Gastroesophageal sphincter (tissue), 4 donors: ENCODE measurements around the gene KLHL1. TPM values are rescaled to one million over a fixed set of nuclear protein-coding genes. Genes with fewer than 3 reads are reported as not detected.

Experiments used
- ATAC-seq: fragments of 150-250 bp; one replicate; pipeline ENCODE4 v1.9.1; 2016; ENCODE audit warnings: mild to moderate bottlenecking, moderate library complexity
- H3K27ac ChIP-seq, 4 donors: fragments of 200-600 bp; sonication (generic) in 3 of 4; 1 replicate in 3 of 4; 2 replicates in 1 of 4; pipeline ENCODE4 v1.5.1; 2016 to 2019
- H3K27me3 ChIP-seq: fragments of 200-600 bp; sonication (generic); one replicate; pipeline ENCODE4 v1.5.1; 2019
- H3K36me3 ChIP-seq, 2 donors: fragments of 200-600 bp; sonication (generic); one replicate each; pipeline ENCODE4 v1.5.1; 2019; ENCODE audit warnings: control low read depth in 1 of 2
- H3K4me1 ChIP-seq, 3 donors: fragments of 200-600 bp; sonication (generic); 1 replicate in 2 of 3; 2 replicates in 1 of 3; pipeline ENCODE4 v1.5.1; 2016 to 2019; ENCODE audit warnings: control low read depth in 2 of 3
- H3K4me3 ChIP-seq, 2 donors: fragments of 200-600 bp; sonication (generic); one replicate each; pipeline ENCODE4 v1.5.1; 2019; ENCODE audit warnings: mild to moderate bottlenecking in 1 of 2, moderate library complexity in 1 of 2
- H3K9me3 ChIP-seq, 3 donors: fragments of 200-600 bp; sonication (generic); one replicate each; pipeline ENCODE4 v1.5.1; 2017 to 2019; ENCODE audit warnings: control low read depth in 2 of 3
- EP300 ChIP-seq: sonication (generic); formaldehyde crosslinking; IDR thresholded peaks from one replicate; pipeline ENCODE4 v1.6.1; 2017; ENCODE audit warnings: antibody characterized with exemption, mild to moderate bottlenecking
- POLR2A ChIP-seq, 2 donors: fragments of 450-650 bp; IDR thresholded peaks; one replicate each; pipeline ENCODE4 v1.6.1; 2017; ENCODE audit warnings: antibody characterized with exemption in 2 of 2, mild to moderate bottlenecking in 2 of 2, moderate library complexity in 1 of 2
- POLR2AphosphoS5 ChIP-seq: sonication (generic); formaldehyde crosslinking; IDR thresholded peaks from one replicate; pipeline ENCODE4 v1.6.1; 2017; ENCODE audit warnings: antibody characterized with exemption
- WGBS, 2 donors: methylation state at CpG; one replicate each; pipeline ENCODE4 v1.1.5; 2018; ENCODE audit warnings: low coverage in 1 of 2; 5-methylcytosine and 5-hydroxymethylcytosine counted together
- total RNA-seq, 4 donors: library from RNA; depleted of rRNA; stranded (reverse); fragments of >200 nt; gene quantifications; one replicate each; pipeline ENCODE4 v1.1.0, GENCODE V29; 2016
- TF ChIP-seq, protein P1 (sequence below), 4 experiments: fragments of 200-600 bp in 2 of 4; fragments of 450-650 bp in 2 of 4; sonication (generic) in 1 of 4; IDR thresholded peaks; one replicate each; pipeline ENCODE4 v1.5.1; 2017 to 2019; ENCODE audit warnings: antibody characterized with exemption in 4 of 4, mild to moderate bottlenecking in 2 of 4, moderate library complexity in 2 of 4

The KLHL1 gene
- total RNA-seq, 4 donors from 2014 or later: 0.13 TPM; not detected in 3

DNA sequence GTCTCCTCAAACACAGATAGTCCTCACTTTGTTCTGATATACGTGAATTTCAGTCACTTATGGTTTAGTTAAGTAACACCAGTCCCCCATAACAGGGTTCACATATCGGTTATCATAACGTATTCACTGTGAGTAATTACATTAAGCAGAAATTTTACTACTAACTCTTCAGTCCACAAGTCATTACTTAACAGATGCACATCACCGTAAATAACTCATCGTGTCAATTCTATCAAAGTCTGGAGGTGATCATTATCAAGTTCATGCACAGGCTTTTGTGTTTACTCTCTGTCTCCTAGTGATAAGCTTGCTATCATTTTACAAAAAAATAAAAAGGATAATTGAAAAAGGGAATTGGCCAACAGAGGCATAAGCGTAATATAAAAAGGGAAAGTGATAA lies 288.1 kb downstream of the KLHL1 start:
- Histone ChIP-seq H3K27ac (no peak overlapping the region), H3K9me3 (no peaks in the 10 kb centered on the region), H3K36me3 (no peaks in the 10 kb centered on the region), H3K27me3 (no peaks in the 10 kb centered on the region), H3K4me1 (no peaks in the 10 kb centered on the region), H3K4me3 (no peak overlapping the region)
- 83 to 85% methylated on average over 5 to 6 of the region's 6 CpGs for WGBS, 2 donors
- no peak for TF ChIP-seq POLR2A (IDR thresholded peaks at IDR 0.05)
- TF ChIP-seq POLR2AphosphoS5: no peak
- TF ChIP-seq EP300: no peak
- TF ChIP-seq, protein P1, sequence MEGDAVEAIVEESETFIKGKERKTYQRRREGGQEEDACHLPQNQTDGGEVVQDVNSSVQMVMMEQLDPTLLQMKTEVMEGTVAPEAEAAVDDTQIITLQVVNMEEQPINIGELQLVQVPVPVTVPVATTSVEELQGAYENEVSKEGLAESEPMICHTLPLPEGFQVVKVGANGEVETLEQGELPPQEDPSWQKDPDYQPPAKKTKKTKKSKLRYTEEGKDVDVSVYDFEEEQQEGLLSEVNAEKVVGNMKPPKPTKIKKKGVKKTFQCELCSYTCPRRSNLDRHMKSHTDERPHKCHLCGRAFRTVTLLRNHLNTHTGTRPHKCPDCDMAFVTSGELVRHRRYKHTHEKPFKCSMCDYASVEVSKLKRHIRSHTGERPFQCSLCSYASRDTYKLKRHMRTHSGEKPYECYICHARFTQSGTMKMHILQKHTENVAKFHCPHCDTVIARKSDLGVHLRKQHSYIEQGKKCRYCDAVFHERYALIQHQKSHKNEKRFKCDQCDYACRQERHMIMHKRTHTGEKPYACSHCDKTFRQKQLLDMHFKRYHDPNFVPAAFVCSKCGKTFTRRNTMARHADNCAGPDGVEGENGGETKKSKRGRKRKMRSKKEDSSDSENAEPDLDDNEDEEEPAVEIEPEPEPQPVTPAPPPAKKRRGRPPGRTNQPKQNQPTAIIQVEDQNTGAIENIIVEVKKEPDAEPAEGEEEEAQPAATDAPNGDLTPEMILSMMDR (IDR thresholded peaks at IDR 0.05): no peak
- ATAC-seq: no peak

DNA sequence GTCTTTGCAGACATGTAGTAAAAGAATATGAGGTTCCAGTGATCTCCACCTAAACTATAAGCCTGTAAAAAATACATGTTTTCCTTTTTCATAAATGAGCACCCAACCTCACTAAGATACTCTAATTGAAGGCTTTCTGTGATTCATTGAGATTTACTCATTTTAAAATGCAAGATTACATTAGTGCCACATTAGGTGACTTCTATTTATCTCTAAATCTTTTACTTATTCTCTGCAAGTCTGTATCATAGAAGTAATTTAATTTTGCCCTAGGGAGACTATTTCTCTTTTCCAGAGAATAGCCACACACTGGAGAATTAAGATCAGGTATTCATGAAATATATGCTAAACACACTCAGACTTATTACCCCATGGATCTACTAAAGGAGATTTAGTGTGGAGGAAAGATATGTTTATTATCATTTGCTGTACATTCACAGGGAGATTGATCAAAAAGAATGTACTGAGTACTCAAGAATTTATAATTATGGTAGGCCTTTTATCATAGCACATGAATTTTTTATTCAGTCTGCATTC lies 290.9 kb downstream of the KLHL1 start:
- no peak for ATAC-seq
- Histone ChIP-seq H3K27me3 (no peaks in the 10 kb centered on the region), H3K4me3 (no peak overlapping the region)

DNA sequence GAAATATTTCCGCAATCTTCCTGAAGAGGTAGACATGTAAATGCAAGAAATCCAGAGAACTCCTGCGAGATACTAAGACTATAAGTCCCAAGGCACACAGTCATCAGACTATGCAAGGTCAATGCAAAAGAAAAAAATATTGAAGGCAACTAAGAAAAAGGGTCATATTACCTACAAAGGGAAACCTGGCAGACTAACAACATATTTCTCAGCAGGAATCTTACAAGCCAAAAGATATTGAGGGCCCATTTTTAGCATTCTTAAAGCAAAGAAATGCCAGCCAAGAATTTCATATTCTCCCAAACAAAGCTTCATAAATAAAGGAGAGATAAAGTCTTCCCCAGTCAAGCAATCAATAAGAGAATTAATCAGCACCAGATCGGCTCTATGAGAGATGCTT lies 299.1 kb downstream of the KLHL1 start:
- WGBS, 2 donors: 86 to 94% methylated on average over 3 of the region's 3 CpGs
- ATAC-seq: no peak
- Histone ChIP-seq H3K4me1 (no peaks in the 10 kb centered on the region), H3K27me3 (no peaks in the 10 kb centered on the region), H3K27ac (no peak overlapping the region), H3K9me3 (peaks cover 0 to 5% (median 0%) of the 10 kb centered on the region in 3 donors), H3K36me3 (no peaks in the 10 kb centered on the region), H3K4me3 (no peak overlapping the region)
- TF ChIP-seq POLR2AphosphoS5 (no peak), EP300 (no peak), POLR2A (IDR thresholded peaks at IDR 0.05) (no peak)
- TF ChIP-seq, protein P1 (IDR thresholded peaks at IDR 0.05): no peak

More for the DNA sequence above, 290.9 kb downstream of the KLHL1 start:
- peaks cover 0 to 5% (median 0%) of the 10 kb centered on the region in 3 donors for H3K9me3 ChIP-seq
- no peaks in the 10 kb centered on the region for H3K36me3 ChIP-seq
- no peak overlapping the region for H3K27ac ChIP-seq
- H3K4me1 ChIP-seq: no peaks in the 10 kb centered on the region
- no peak for TF ChIP-seq POLR2AphosphoS5
- TF ChIP-seq POLR2A (IDR thresholded peaks at IDR 0.05): no peak
- no peak for TF ChIP-seq EP300
- TF ChIP-seq, protein P1 (IDR thresholded peaks at IDR 0.05): no peak

DNA sequence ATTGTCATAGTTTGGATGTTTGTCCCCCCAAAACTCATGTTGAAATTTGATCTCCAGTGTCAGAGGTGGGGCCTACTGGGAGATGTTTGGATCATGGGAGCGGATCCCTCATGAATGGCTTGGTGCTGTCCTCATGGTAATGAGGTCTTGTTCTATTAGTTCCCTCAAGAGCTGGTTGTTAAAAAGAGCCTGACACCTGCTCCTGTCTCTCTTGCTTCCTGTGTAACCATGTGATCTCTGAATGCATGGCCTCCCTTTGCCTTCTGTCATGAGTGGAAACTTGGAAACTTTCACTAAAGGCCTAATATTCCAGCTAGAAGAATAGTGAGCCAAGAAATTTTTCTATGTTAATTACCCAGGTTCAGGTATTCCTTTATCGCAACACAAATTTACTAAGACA lies 312.0 kb downstream of the KLHL1 start:
- no peaks in the 10 kb centered on the region for H3K9me3 ChIP-seq
- TF ChIP-seq, protein P1 (IDR thresholded peaks at IDR 0.05): no peak
- TF ChIP-seq POLR2AphosphoS5: no peak
- TF ChIP-seq POLR2A (IDR thresholded peaks at IDR 0.05): no peak
- TF ChIP-seq EP300: no peak
- H3K4me3 ChIP-seq: no peak overlapping the region
- no peak overlapping the region for H3K27ac ChIP-seq
- ATAC-seq: no peak
- H3K36me3 ChIP-seq: no peaks in the 10 kb centered on the region
- H3K4me1 ChIP-seq: no peaks in the 10 kb centered on the region
- WGBS, 2 donors: 94 to 96% methylated on average over 2 of the region's 2 CpGs
- H3K27me3 ChIP-seq: no peaks in the 10 kb centered on the region

DNA sequence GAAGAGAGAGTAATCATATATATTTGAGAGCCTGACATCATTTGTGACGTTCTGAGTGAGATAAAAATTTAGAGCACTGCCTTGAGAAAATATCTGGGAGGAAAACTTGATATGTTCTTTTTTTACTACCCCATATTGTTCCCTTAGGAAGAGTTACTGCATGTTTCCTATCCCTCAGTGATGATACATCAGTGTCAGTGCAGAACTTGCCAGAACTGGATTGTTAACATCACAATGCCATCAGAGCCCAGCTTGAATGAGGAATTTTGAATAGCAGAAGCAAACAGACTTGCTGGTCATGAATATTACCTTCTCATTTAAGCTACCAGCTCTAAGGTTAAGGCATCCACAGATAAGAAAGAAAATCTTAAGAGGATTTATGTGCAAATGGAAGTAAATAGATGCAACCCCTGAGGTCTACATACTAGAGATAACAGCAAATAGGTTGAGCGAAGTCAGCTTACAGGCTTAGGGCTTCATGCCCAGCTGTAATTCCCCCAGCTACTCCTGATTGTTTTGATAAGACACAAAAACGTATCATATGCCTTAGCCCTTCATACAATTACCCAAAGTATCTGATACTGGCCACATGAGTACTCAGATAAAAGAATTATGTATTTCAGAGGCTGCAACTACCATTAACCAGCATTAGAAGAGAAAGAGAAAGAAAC lies 314.3 kb downstream of the KLHL1 start:
- 29 to 43% methylated on average over 3 of the region's 3 CpGs for WGBS, 2 donors
- Histone ChIP-seq H3K9me3 (no peaks in the 10 kb centered on the region), H3K4me1 (no peaks in the 10 kb centered on the region), H3K27me3 (no peaks in the 10 kb centered on the region), H3K4me3 (no peak overlapping the region), H3K27ac (no peak overlapping the region), H3K36me3 (no peaks in the 10 kb centered on the region)
- ATAC-seq: no peak
- TF ChIP-seq POLR2A (IDR thresholded peaks at IDR 0.05) (no peak), POLR2AphosphoS5 (no peak), EP300 (no peak)
- TF ChIP-seq, protein P1 (IDR thresholded peaks at IDR 0.05): no peak
